K562 (cell line): Measurements from ENCODE around the gene STXBP6. TPM values are rescaled to one million over a fixed set of nuclear protein-coding genes. Genes with fewer than 3 reads are reported as not detected.

Source experiments
- CBX3 ChIP-seq, 2 experiments: IDR thresholded peaks; 1 replicate in 1 of 2; 2 replicates in 1 of 2; pipeline ENCODE4 v1.6.1; 2012; ENCODE audit warnings: inconsistent platforms in 2 of 2, low read length in 2 of 2, borderline replicate concordance in 1 of 2, control low read depth in 1 of 2
- CXXC5 ChIP-seq: fragments of 250-450 bp; sonication (Bioruptor Pico); IDR thresholded peaks from 2 replicates; pipeline ENCODE4 v1.8.0; 2022; ENCODE audit warnings: inconsistent platforms, mild to moderate bottlenecking, moderate library complexity
- KLF10 ChIP-seq: fragments of 250-450 bp; sonication (Bioruptor Pico); IDR thresholded peaks from 2 replicates; pipeline ENCODE4 v1.6.1; 2021; ENCODE audit warnings: matching md5 sums
- MTA2 ChIP-seq: fragments of 450-650 bp; IDR thresholded peaks from 2 replicates; pipeline ENCODE4 v1.6.1; 2016; ENCODE audit warnings: low read depth
- SP1 ChIP-seq: sonication (generic); formaldehyde crosslinking; IDR thresholded peaks from 2 replicates; pipeline ENCODE4 v1.8.1; 2022; ENCODE audit warnings: mild to moderate bottlenecking, missing genetic modification reagents
- SPI1 ChIP-seq: IDR thresholded peaks from 2 replicates; pipeline ENCODE4 v1.6.1; 2011; ENCODE audit warnings: low read depth, low read length, control low read depth, borderline replicate concordance
- polyA plus RNA-seq, 8 experiments: library from polyadenylated mRNA; depleted of rRNA in 4 of 8; stranded (reverse) in 5 of 8; unstranded in 3 of 8; fragments of >200 nt; fragmentation: Nextera tagmentation in 2 of 8; fragmentation: Illumina TruSeq in 1 of 8; extraction: Ambion mirVana in 2 of 8; extraction: Trizol in 1 of 8; gene quantifications; 2 replicates each; pipeline versions ENCODE4 v1.2.1 to v1.2.3, GENCODE V29; 2011 to 2014; ENCODE audit warnings: inconsistent platforms in 1 of 8, missing spikeins in 1 of 8
- total RNA-seq, 7 experiments: library from RNA; depleted of rRNA in 6 of 7; stranded (reverse); fragments of >200 nt in 6 of 7; fragmentation: Illumina TruSeq in 2 of 7; extraction: Trizol in 2 of 7; gene quantifications; 2 replicates each; pipeline versions ENCODE4 v1.2.1 to v1.2.3, GENCODE V29; 2011 to 2021; ENCODE audit warnings: low replicate concordance in 1 of 7
- TF ChIP-seq, protein P1 (sequence below): fragments of 250-450 bp; sonication (Bioruptor Pico); IDR thresholded peaks from 2 replicates; pipeline ENCODE4 v1.5.0; 2020; ENCODE audit warnings: mild to moderate bottlenecking
- TF ChIP-seq, protein P2 (sequence below): fragments of 250-450 bp; sonication (Bioruptor Pico); IDR thresholded peaks from 2 replicates; pipeline ENCODE4 v1.9.0; 2021; ENCODE audit warnings: mild to moderate bottlenecking, inconsistent platforms

Gene STXBP6
- total and polyA plus RNA-seq, 9 of the 15 experiments (the other 6 are each of a cell fraction or from before 2014, with no cell fraction given) = 0.27 to 0.89 (median 0.59) TPM

DNA sequence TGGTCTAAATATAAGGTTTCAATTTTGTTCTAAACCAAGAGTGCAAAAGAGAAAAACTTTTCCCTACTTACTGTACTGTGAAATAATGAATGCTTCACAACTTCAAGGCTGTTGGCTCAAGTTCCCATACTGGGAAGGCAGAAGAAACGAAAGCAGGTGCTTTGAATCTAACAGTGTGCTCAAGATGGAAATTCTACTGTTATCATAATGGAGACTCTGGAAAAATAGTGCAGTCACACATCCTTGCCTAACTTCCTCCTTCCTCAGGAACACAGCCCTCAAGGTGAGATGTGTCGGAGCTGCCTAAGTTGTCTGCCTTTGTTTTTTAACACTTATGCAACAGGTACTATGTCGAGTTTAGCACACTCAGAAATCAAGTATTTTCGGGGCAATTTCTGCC is 131.1 kb downstream of the STXBP6 start (continued):
- no peak for TF ChIP-seq KLF10 (CRISPR knock-in tag)
- no peak for TF ChIP-seq SPI1
- TF ChIP-seq, protein P1, sequence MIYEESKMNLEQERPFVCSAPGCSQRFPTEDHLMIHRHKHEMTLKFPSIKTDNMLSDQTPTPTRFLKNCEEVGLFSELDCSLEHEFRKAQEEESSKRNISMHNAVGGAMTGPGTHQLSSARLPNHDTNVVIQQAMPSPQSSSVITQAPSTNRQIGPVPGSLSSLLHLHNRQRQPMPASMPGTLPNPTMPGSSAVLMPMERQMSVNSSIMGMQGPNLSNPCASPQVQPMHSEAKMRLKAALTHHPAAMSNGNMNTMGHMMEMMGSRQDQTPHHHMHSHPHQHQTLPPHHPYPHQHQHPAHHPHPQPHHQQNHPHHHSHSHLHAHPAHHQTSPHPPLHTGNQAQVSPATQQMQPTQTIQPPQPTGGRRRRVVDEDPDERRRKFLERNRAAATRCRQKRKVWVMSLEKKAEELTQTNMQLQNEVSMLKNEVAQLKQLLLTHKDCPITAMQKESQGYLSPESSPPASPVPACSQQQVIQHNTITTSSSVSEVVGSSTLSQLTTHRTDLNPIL (CRISPR knock-in tag) = no peak
- no peak for TF ChIP-seq CBX3 (IDR thresholded peaks at IDR 0.05; ENCODE audit: borderline replicate concordance in 1 of 2, low read length in 2 of 2)
- TF ChIP-seq MTA2 = no peak
- TF ChIP-seq SP1 (CRISPR knock-in tag) = no peak
- no peak for TF ChIP-seq CXXC5
- TF ChIP-seq, protein P2, sequence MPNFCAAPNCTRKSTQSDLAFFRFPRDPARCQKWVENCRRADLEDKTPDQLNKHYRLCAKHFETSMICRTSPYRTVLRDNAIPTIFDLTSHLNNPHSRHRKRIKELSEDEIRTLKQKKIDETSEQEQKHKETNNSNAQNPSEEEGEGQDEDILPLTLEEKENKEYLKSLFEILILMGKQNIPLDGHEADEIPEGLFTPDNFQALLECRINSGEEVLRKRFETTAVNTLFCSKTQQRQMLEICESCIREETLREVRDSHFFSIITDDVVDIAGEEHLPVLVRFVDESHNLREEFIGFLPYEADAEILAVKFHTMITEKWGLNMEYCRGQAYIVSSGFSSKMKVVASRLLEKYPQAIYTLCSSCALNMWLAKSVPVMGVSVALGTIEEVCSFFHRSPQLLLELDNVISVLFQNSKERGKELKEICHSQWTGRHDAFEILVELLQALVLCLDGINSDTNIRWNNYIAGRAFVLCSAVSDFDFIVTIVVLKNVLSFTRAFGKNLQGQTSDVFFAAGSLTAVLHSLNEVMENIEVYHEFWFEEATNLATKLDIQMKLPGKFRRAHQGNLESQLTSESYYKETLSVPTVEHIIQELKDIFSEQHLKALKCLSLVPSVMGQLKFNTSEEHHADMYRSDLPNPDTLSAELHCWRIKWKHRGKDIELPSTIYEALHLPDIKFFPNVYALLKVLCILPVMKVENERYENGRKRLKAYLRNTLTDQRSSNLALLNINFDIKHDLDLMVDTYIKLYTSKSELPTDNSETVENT (CRISPR knock-in tag) = no peak
